Mesenchymal stem cell (in vitro differentiated cells and primary cell): ENCODE results near the gene DDX11.
A peak's percentile ranks its signal among the peaks of the same experiment; 100 is the strongest.
"Not testable (repeated sequence)": the region's sequence is repeated elsewhere in the genome, so short reads cannot be mapped to it uniquely, and the experiment has no call there.

Source experiments
- DNase-seq: peaks from one replicate; pipeline ENCODE4 v3.0.0-alpha.2; 2013
- H2AFZ ChIP-seq: one replicate; pipeline ENCODE4 v1.6.1; 2013; ENCODE audit warnings: low read depth, mild to moderate bottlenecking, control low read depth, inconsistent platforms, low read length, moderate library complexity
- H2AK5ac ChIP-seq: 2 replicates; pipeline ENCODE4 v1.6.1; 2013; ENCODE audit warnings: low read length, moderate library complexity, mild to moderate bottlenecking, inconsistent platforms; ENCODE audit not compliant: severe bottlenecking
- H2BK120ac ChIP-seq: one replicate; pipeline ENCODE4 v1.6.1; 2013; ENCODE audit warnings: low read depth, mild to moderate bottlenecking, inconsistent platforms, low read length, moderate library complexity
- H2BK12ac ChIP-seq, 2 experiments: one replicate each; pipeline ENCODE4 v1.6.1; 2013; ENCODE audit warnings: inconsistent platforms in 2 of 2, low read length in 2 of 2, mild to moderate bottlenecking in 2 of 2, moderate library complexity in 2 of 2, control low read depth in 1 of 2
- H2BK15ac ChIP-seq: one replicate; pipeline ENCODE4 v1.6.1; 2013; ENCODE audit warnings: mild to moderate bottlenecking, low read depth, inconsistent platforms; ENCODE audit not compliant: poor library complexity, severe bottlenecking
- H2BK5ac ChIP-seq: 2 replicates; pipeline ENCODE4 v1.6.1; 2013; ENCODE audit warnings: low read depth, mild to moderate bottlenecking, low read length, control low read depth, inconsistent platforms; ENCODE audit not compliant: poor library complexity, severe bottlenecking
- H3K14ac ChIP-seq, 2 experiments: one replicate each; pipeline ENCODE4 v1.6.1; 2013; ENCODE audit warnings: inconsistent platforms in 2 of 2, low read length in 2 of 2, control low read depth in 1 of 2, mild to moderate bottlenecking in 1 of 2, moderate library complexity in 1 of 2
- H3K18ac ChIP-seq, 2 experiments: one replicate each; pipeline ENCODE4 v1.6.1; 2013; ENCODE audit warnings: inconsistent platforms in 2 of 2, low read length in 2 of 2, control low read depth in 1 of 2, low read depth in 1 of 2, mild to moderate bottlenecking in 1 of 2
- H3K23ac ChIP-seq, 2 experiments: one replicate each; pipeline ENCODE4 v1.6.1; 2013; ENCODE audit warnings: inconsistent platforms in 2 of 2, low read length in 2 of 2, mild to moderate bottlenecking in 2 of 2, moderate library complexity in 2 of 2, control low read depth in 1 of 2
- H3K27ac ChIP-seq: 2 replicates; pipeline ENCODE4 v1.5.1; 2013; ENCODE audit warnings: mild to moderate bottlenecking, moderate library complexity, low read length, control low read depth, inconsistent platforms; ENCODE audit not compliant: poor library complexity, severe bottlenecking
- H3K27me3 ChIP-seq, 2 experiments: 2 replicates each; pipeline versions ENCODE4 v1.6.1 to v1.7.0; 2013; ENCODE audit warnings: low read length in 2 of 2, mild to moderate bottlenecking in 2 of 2, moderate library complexity in 2 of 2, control low read depth in 1 of 2, inconsistent platforms in 1 of 2; ENCODE audit not compliant: control insufficient read depth in 1 of 2, insufficient read depth in 1 of 2
- H3K36me3 ChIP-seq, 2 experiments: 2 replicates each; pipeline versions ENCODE4 v1.6.1 to v1.7.0; 2013; ENCODE audit warnings: low read length in 2 of 2, control low read depth in 1 of 2, inconsistent platforms in 1 of 2, low read depth in 1 of 2, mild to moderate bottlenecking in 1 of 2; ENCODE audit not compliant: insufficient read depth in 2 of 2, control insufficient read depth in 1 of 2
- H3K4ac ChIP-seq, 2 experiments: one replicate each; pipeline ENCODE4 v1.6.1; 2013; ENCODE audit warnings: inconsistent platforms in 2 of 2, low read length in 2 of 2, mild to moderate bottlenecking in 2 of 2, moderate library complexity in 2 of 2, control low read depth in 1 of 2, low read depth in 1 of 2
- H3K4me1 ChIP-seq: 2 replicates; pipeline ENCODE4 v1.6.1; 2013; ENCODE audit warnings: low read depth, low read length, control low read depth; ENCODE audit not compliant: control insufficient read depth, insufficient read depth
- H3K4me2 ChIP-seq: 2 replicates; pipeline ENCODE4 v1.6.1; 2013; ENCODE audit warnings: low read length, mild to moderate bottlenecking, inconsistent platforms; ENCODE audit not compliant: poor library complexity, severe bottlenecking
- H3K4me3 ChIP-seq, 2 experiments: 2 replicates each; pipeline versions ENCODE4 v1.5.1 to v1.7.0; 2013; ENCODE audit warnings: low read length in 2 of 2, mild to moderate bottlenecking in 2 of 2, control low read depth in 1 of 2, low read depth in 1 of 2; ENCODE audit not compliant: insufficient read depth in 1 of 2
- H3K79me1 ChIP-seq: replicated peaks from 2 replicates; pipeline ENCODE4 v1.6.1; 2013; ENCODE audit warnings: mild to moderate bottlenecking, control low read depth, low read length, inconsistent platforms; ENCODE audit not compliant: poor library complexity, severe bottlenecking
- H3K9ac ChIP-seq: 2 replicates; pipeline ENCODE4 v1.7.0; 2013; ENCODE audit warnings: mild to moderate bottlenecking, low read length, moderate library complexity
- H3K9me3 ChIP-seq: 2 replicates; pipeline ENCODE4 v1.7.0; 2013; ENCODE audit warnings: mild to moderate bottlenecking, low read length; ENCODE audit not compliant: control insufficient read depth
- H4K8ac ChIP-seq: one replicate; pipeline ENCODE4 v1.6.1; 2013; ENCODE audit warnings: inconsistent platforms, mild to moderate bottlenecking, low read length, moderate library complexity
- H4K91ac ChIP-seq: one replicate; pipeline ENCODE4 v1.6.1; 2013; ENCODE audit warnings: mild to moderate bottlenecking, low read length, inconsistent platforms
- WGBS: methylation state at CpG from one replicate; pipeline ENCODE4 v1.1.7; 2013; ENCODE audit warnings: mixed read lengths; 5-methylcytosine and 5-hydroxymethylcytosine counted together

Gene DDX11

GRCh38 chr12:31119192-31119802 is 45.6 kb downstream of the DDX11 start:
- Histone ChIP-seq H3K14ac (no peak overlapping the region), H4K8ac (no peak overlapping the region), H3K9ac (no peak overlapping the region), H2BK5ac (no peak overlapping the region), H3K4me2 (peak overlapping the region; percentile 21), H2BK12ac (peak overlapping the region in 1 of 2 experiments; percentile 2), H3K4ac (no peak overlapping the region), H2AK5ac (no peak overlapping the region), H2BK120ac (no peak overlapping the region), H3K36me3 (no peaks in the 10 kb centered on the region), H2AFZ (no peak overlapping the region), H3K27me3 (peaks cover 31 to 40% of the 10 kb centered on the region in 2 experiments), H3K23ac (peak overlapping the region in 1 of 2 experiments; percentile 18), H3K79me1 (no peaks in the 10 kb centered on the region), H3K9me3 (no peaks in the 10 kb centered on the region), H3K4me3 (no peak overlapping the region), H3K27ac (no peak overlapping the region), H2BK15ac (no peak overlapping the region), H4K91ac (no peak overlapping the region), H3K18ac (no peak overlapping the region), H3K4me1 (peaks cover 34% of the 10 kb centered on the region)
- WGBS: 5% methylated on average over 24 of the region's 34 CpGs
- DNase-seq: no peak

- no peak overlapping the region for H3K4me3 ChIP-seq
- no peak overlapping the region for H3K18ac ChIP-seq
- WGBS: 33% methylated on average over 21 of the region's 24 CpGs
- peaks cover 34% of the 10 kb centered on the region for H3K4me1 ChIP-seq
- DNase-seq: no peak
- no peak overlapping the region for H3K14ac ChIP-seq
- no peak overlapping the region for H3K27ac ChIP-seq
- H3K9me3 ChIP-seq: no peaks in the 10 kb centered on the region
- H3K4me2 ChIP-seq: no peak overlapping the region
- H3K9ac ChIP-seq: no peak overlapping the region
- H2BK120ac ChIP-seq: no peak overlapping the region
- H3K4ac ChIP-seq: no peak overlapping the region
- no peak overlapping the region for H2AK5ac ChIP-seq
- H2AFZ ChIP-seq: no peak overlapping the region
- no peak overlapping the region for H2BK5ac ChIP-seq
- H3K79me1 ChIP-seq: no peaks in the 10 kb centered on the region
- no peak overlapping the region for H4K8ac ChIP-seq
- no peak overlapping the region for H2BK12ac ChIP-seq
- peaks cover 31 to 40% of the 10 kb centered on the region in 2 experiments for H3K27me3 ChIP-seq
- no peak overlapping the region for H2BK15ac ChIP-seq
- H3K36me3 ChIP-seq: no peaks in the 10 kb centered on the region
- H4K91ac ChIP-seq: no peak overlapping the region
- H3K23ac ChIP-seq: no peak overlapping the region
Measured at GRCh38 chr12:31119803-31120211, 46.1 kb downstream of the DDX11 start.

- DNase-seq: no peak
- Histone ChIP-seq H2BK12ac (no peak overlapping the region), H3K36me3 (no peaks in the 10 kb centered on the region), H2BK120ac (no peak overlapping the region), H3K4me1 (peaks cover 34% of the 10 kb centered on the region), H3K14ac (no peak overlapping the region), H3K79me1 (no peaks in the 10 kb centered on the region), H3K4me3 (no peak overlapping the region), H2BK15ac (no peak overlapping the region), H3K23ac (no peak overlapping the region), H4K8ac (no peak overlapping the region), H3K4ac (no peak overlapping the region), H4K91ac (no peak overlapping the region), H3K9ac (no peak overlapping the region), H3K27me3 (peaks cover 31 to 40% of the 10 kb centered on the region in 2 experiments), H3K18ac (no peak overlapping the region), H2AK5ac (no peak overlapping the region), H2BK5ac (no peak overlapping the region), H3K27ac (no peak overlapping the region), H3K9me3 (no peaks in the 10 kb centered on the region), H2AFZ (no peak overlapping the region), H3K4me2 (no peak overlapping the region)
- WGBS: 17% methylated on average over 6 of the region's 26 CpGs
Measured at GRCh38 chr12:31120392-31121008, 46.8 kb downstream of the DDX11 start.

- H3K36me3 ChIP-seq, DNase-seq, H2BK120ac ChIP-seq, H4K8ac ChIP-seq, H4K91ac ChIP-seq, H3K18ac ChIP-seq, H3K27ac ChIP-seq, H2BK5ac ChIP-seq, H3K4me2 ChIP-seq, H3K9ac ChIP-seq, H3K9me3 ChIP-seq, H2AFZ ChIP-seq, H3K14ac ChIP-seq, H2AK5ac ChIP-seq, H3K23ac ChIP-seq, H3K79me1 ChIP-seq, H2BK12ac ChIP-seq, H3K4ac ChIP-seq, H2BK15ac ChIP-seq, H3K4me3 ChIP-seq: not testable (repeated sequence)
- H3K27me3 ChIP-seq: peaks cover 29 to 40% of the 10 kb centered on the region in 2 experiments
- peaks cover 34% of the 10 kb centered on the region for H3K4me1 ChIP-seq
- WGBS: 29% methylated on average over 11 of the region's 19 CpGs
Measured at GRCh38 chr12:31121022-31121728, 47.5 kb downstream of the DDX11 start.
